22Rv1 (cell line): ENCODE data around the gene LRRC36.

Experiments
- H3K27ac ChIP-seq: fragments of 450-650 bp; 2 replicates; pipeline ENCODE4 v1.5.1; 2017
- CTCF ChIP-seq: fragments of 450-650 bp; IDR thresholded peaks from 2 replicates; pipeline ENCODE4 v1.5.1; 2017; ENCODE audit warnings: mild to moderate bottlenecking
- ZFX ChIP-seq: fragments of 450-650 bp; IDR thresholded peaks from 2 replicates; pipeline ENCODE4 v1.6.1; 2017; ENCODE audit warnings: antibody characterized with exemption, borderline replicate concordance

Gene LRRC36

GRCh38 chr16:67326472-67327309 is at the start of gene LRRC36, which contains the start of gene KCTD19:
LRRC36 (plus strand) TSS chr16:67326815; CDS start chr16:67326863, 48 bp downstream.
KCTD19 (minus strand) TSS chr16:67326741; CDS start chr16:67326707, 34 bp downstream.
- no peak for TF ChIP-seq ZFX
- peak; percentile 84 for TF ChIP-seq CTCF
- no peak within 1 kb of the TSS for H3K27ac ChIP-seq

GRCh38 chr16:67277294-67277998 is 49.2 kb upstream of the LRRC36 start:
- TF ChIP-seq ZFX, result no peak
- no peak for TF ChIP-seq CTCF
- peak overlapping the region; percentile 78; the same call in 1 of the 2 replicates for H3K27ac ChIP-seq

- no peak for TF ChIP-seq CTCF
- TF ChIP-seq ZFX, result no peak
- peak overlapping the region; percentile 78 for H3K27ac ChIP-seq
Measured at GRCh38 chr16:67277999-67278772, 48.4 kb upstream of the LRRC36 start.

- H3K27ac ChIP-seq, result peak overlapping the region; percentile 78
- TF ChIP-seq CTCF, result no peak
- TF ChIP-seq ZFX, result no peak
Measured at GRCh38 chr16:67278773-67279295, 47.8 kb upstream of the LRRC36 start.

GRCh38 chr16:67279296-67280089 is 47.1 kb upstream of the LRRC36 start, which contains the start of gene PLEKHG4:
PLEKHG4 (plus strand) TSS chr16:67279532; CDS start chr16:67280045, 513 bp downstream.
- peak within 1 kb of the TSS; percentile 78 for H3K27ac ChIP-seq
- TF ChIP-seq ZFX (no peak), CTCF (peak; percentile 91)
